HepG2 (cell line): ENCODE data around the gene TMEM79. TPM values are rescaled to one million over a fixed set of nuclear protein-coding genes. Genes with fewer than 3 reads are reported as not detected.

Experiments used
- KDM2A ChIP-seq: sonication (generic); formaldehyde crosslinking; IDR thresholded peaks from 2 replicates; pipeline ENCODE4 v1.4.0; 2020; ENCODE audit warnings: low read depth, missing genetic modification reagents, borderline replicate concordance
- MXD1 ChIP-seq: sonication (generic); formaldehyde crosslinking; IDR thresholded peaks from 2 replicates; pipeline ENCODE4 v1.4.0; 2020; ENCODE audit warnings: mild to moderate bottlenecking, missing genetic modification reagents
- RBFOX2 ChIP-seq: fragments of 200-400 bp; formaldehyde crosslinking; IDR thresholded peaks from 2 replicates; pipeline ENCODE4 v1.6.1; 2017; ENCODE audit warnings: low read depth, mild to moderate bottlenecking, low read length
- ZNF891 ChIP-seq: sonication (generic); formaldehyde crosslinking; IDR thresholded peaks from 2 replicates; pipeline ENCODE4 v1.5.0; 2020; ENCODE audit warnings: mild to moderate bottlenecking, missing genetic modification reagents
- polyA plus RNA-seq, 8 experiments: library from polyadenylated mRNA; depleted of rRNA in 3 of 8; stranded (reverse) in 7 of 8; unstranded in 1 of 8; fragments of >200 nt; fragmentation: Illumina TruSeq in 4 of 8; extraction: Trizol in 4 of 8; gene quantifications; 2 replicates each; pipeline versions ENCODE4 v1.2.1 to v1.2.3, GENCODE V29; 2011 to 2016; ENCODE audit warnings: low read depth in 4 of 8, missing spikeins in 1 of 8, mixed read lengths in 1 of 8; ENCODE audit not compliant: insufficient read depth in 1 of 8
- total RNA-seq, 5 experiments: library from RNA; depleted of rRNA; stranded (reverse); fragments of >200 nt; fragmentation: Illumina TruSeq; extraction: Trizol; gene quantifications; 2 replicates each; pipeline ENCODE4 v1.2.3, GENCODE V29; 2016; ENCODE audit warnings: low read depth in 1 of 5
- TF ChIP-seq, protein P1 (sequence below): sonication (generic); formaldehyde crosslinking; IDR thresholded peaks from 2 replicates; pipeline ENCODE4 v1.4.0; 2020; ENCODE audit warnings: missing genetic modification reagents

TMEM79 gene
- total and polyA plus RNA-seq, 2 of the 13 experiments (the other 11 are each of a cell fraction or from before 2014, with no cell fraction given) = 1.2 to 1.9 TPM

DNA sequence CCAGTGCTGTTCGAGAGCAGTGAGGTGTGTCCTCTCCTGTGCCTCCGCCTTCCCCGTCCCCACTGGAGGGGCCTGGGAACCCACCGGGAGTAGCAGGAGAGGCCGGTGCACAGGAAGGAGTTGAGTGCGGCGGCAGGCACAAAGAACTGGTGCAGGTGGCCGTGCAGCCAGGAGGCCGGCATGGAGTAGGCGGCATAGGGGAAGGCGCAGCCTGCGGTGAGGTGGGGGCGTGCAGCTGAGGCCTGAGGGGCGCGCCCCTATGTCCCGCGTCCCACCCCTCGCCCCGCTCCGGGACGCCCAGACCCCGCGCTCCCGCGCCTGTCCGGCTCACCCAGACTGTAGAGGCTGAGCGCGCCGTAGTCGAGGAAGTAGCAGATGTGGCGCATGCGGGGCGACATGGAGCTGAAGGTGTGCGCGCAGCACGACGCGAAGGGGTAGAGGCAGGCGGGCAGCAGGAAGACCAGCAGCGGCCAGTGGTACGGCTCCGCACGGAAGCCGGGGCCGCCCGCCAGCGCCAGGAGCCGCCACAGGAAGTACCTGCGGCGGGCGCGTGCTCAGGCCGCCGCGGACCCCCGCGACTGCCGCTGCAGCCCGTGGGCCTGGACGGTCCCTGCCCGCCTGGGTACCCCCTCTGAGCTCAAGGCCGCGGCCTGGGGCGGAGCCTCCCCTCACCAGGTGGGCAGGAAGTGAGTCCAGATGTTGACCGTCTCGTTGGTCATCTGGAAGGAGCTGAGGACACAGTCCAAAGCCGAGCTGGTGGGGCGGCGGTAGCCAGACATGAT lies 38.5 kb upstream of the TMEM79 start (continued):
- TF ChIP-seq, protein P1, sequence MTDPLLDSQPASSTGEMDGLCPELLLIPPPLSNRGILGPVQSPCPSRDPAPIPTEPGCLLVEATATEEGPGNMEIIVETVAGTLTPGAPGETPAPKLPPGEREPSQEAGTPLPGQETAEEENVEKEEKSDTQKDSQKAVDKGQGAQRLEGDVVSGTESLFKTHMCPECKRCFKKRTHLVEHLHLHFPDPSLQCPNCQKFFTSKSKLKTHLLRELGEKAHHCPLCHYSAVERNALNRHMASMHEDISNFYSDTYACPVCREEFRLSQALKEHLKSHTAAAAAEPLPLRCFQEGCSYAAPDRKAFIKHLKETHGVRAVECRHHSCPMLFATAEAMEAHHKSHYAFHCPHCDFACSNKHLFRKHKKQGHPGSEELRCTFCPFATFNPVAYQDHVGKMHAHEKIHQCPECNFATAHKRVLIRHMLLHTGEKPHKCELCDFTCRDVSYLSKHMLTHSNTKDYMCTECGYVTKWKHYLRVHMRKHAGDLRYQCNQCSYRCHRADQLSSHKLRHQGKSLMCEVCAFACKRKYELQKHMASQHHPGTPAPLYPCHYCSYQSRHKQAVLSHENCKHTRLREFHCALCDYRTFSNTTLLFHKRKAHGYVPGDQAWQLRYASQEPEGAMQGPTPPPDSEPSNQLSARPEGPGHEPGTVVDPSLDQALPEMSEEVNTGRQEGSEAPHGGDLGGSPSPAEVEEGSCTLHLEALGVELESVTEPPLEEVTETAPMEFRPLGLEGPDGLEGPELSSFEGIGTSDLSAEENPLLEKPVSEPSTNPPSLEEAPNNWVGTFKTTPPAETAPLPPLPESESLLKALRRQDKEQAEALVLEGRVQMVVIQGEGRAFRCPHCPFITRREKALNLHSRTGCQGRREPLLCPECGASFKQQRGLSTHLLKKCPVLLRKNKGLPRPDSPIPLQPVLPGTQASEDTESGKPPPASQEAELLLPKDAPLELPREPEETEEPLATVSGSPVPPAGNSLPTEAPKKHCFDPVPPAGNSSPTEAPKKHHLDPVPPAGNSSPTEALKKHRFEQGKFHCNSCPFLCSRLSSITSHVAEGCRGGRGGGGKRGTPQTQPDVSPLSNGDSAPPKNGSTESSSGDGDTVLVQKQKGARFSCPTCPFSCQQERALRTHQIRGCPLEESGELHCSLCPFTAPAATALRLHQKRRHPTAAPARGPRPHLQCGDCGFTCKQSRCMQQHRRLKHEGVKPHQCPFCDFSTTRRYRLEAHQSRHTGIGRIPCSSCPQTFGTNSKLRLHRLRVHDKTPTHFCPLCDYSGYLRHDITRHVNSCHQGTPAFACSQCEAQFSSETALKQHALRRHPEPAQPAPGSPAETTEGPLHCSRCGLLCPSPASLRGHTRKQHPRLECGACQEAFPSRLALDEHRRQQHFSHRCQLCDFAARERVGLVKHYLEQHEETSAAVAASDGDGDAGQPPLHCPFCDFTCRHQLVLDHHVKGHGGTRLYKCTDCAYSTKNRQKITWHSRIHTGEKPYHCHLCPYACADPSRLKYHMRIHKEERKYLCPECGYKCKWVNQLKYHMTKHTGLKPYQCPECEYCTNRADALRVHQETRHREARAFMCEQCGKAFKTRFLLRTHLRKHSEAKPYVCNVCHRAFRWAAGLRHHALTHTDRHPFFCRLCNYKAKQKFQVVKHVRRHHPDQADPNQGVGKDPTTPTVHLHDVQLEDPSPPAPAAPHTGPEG = 0 out of 2 replicates have a peak, but pooled peaks have one; percentile 23
- TF ChIP-seq MXD1 (CRISPR knock-in tag) (peak; percentile 80), RBFOX2 (peak; percentile 61), KDM2A (CRISPR knock-in tag) (peak; percentile 90), ZNF891 (CRISPR knock-in tag) (0 out of 2 replicates have a peak, but pooled peaks have one; percentile 47)
